ENCODE data around the gene TSPEAR.

The TSPEAR gene

GRCh38 chr21:44519346-44520325 lies 191.7 kb downstream of the TSPEAR start:
- peaks cover 4% of the 10 kb centered on the region for H3K36me3 Mint-ChIP-seq (ENCODE audit: low read depth)
- no peaks in the 10 kb centered on the region for H3K27me3 Mint-ChIP-seq (ENCODE audit: low read depth)
- no peaks in the 10 kb centered on the region for H3K9me3 Mint-ChIP-seq
- TF ChIP-seq CTCF (IDR thresholded peaks at IDR 0.05; ENCODE audit: unreplicated experiment in 3 of 3), result no peak
- peak overlapping the region in 2 of 3 experiments; percentile 39 to 42 for H3K4me3 Mint-ChIP-seq
- no peaks in the 10 kb centered on the region for H3K4me1 Mint-ChIP-seq
- H3K27ac Mint-ChIP-seq, result no peak overlapping the region

DNA sequence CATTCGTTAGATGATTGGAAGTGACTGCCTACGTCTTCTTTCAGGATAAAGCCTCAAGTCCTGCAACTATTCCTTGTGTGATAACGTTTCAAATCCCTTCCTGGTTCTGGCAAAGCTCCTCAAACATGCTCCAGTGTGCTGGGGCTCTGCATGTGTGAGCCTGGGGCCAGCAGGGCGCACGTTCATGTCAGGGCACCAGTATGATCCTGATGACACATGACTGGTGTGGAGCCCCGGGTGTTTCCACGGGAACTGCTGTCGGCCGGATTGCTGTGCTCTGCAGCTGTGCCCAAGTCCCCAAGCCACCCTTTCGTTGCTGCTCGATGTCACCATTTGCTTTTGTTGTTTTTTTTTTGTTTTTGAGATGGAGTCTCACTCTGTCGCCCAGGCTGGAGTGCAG lies 192.7 kb downstream of the TSPEAR start:
- Mint-ChIP-seq H3K4me1 (no peaks in the 10 kb centered on the region), H3K4me3 (peak overlapping the region in 2 of 3 experiments; percentile 19 to 24), H3K9me3 (no peaks in the 10 kb centered on the region), H3K36me3 (ENCODE audit: low read depth) (peaks cover 4% of the 10 kb centered on the region), H3K27ac (no peak overlapping the region), H3K27me3 (ENCODE audit: low read depth) (no peaks in the 10 kb centered on the region)
- no peak for TF ChIP-seq CTCF (IDR thresholded peaks at IDR 0.05; ENCODE audit: unreplicated experiment in 3 of 3)

- Mint-ChIP-seq H3K4me3 (peak overlapping the region; percentile 68 to 83 (median 82)), H3K27me3 (ENCODE audit: low read depth) (peaks cover 4% of the 10 kb centered on the region), H3K9me3 (no peaks in the 10 kb centered on the region), H3K4me1 (no peaks in the 10 kb centered on the region), H3K36me3 (ENCODE audit: low read depth) (peaks cover 4% of the 10 kb centered on the region), H3K27ac (peak overlapping the region in 2 of 3 experiments; percentile 20 to 46)
- no peak for TF ChIP-seq CTCF (IDR thresholded peaks at IDR 0.05; ENCODE audit: unreplicated experiment in 3 of 3)
Measured at GRCh38 chr21:44517175-44517899, 194.0 kb downstream of the TSPEAR start.

DNA sequence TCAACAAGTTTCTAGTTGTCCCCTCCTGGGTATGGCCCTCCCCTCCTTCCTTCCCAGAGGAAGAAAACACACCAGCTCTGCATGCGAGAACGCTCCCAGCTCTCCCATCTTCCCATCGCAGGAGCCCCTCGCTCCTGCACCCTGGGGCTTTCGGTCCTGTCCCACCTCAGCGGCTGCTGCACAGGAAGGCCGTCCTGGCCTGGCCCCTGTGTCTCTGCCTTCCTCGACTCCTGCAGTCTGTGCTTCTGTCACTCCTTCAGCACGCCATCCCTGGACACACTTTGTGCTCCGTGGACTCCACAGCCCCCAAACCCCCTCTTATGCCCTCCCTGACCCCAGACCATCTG lies 194.6 kb downstream of the TSPEAR start:
- peak overlapping the region in 1 of 3 experiments; percentile 20 for H3K27ac Mint-ChIP-seq
- H3K36me3 Mint-ChIP-seq (ENCODE audit: low read depth), result peaks cover 4% of the 10 kb centered on the region

DNA sequence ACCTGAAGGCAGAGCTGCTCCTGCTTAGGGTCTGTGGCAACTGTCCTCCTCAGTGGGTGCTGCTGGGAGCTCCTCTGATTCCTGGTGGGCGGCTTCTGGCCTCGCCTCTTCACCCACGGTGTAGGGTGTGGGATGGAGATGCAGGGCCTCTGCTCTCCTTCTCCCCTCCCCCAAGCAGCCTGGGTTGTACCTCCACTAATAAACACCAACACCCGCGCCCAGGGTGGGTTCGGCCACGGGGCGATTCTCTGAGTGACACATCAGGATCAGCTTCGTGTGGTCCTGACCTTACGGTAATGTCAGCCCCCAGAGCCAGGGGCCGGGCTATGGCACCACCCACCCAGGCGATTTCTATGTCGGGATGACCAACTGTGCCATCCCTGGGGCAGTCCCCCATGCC lies 195.0 kb downstream of the TSPEAR start:
- Mint-ChIP-seq H3K4me3 (no peak overlapping the region), H3K27me3 (ENCODE audit: low read depth) (peaks cover 4% of the 10 kb centered on the region), H3K27ac (no peak overlapping the region), H3K4me1 (no peaks in the 10 kb centered on the region), H3K36me3 (ENCODE audit: low read depth) (peaks cover 4% of the 10 kb centered on the region), H3K9me3 (no peaks in the 10 kb centered on the region)
- no peak for TF ChIP-seq CTCF (IDR thresholded peaks at IDR 0.05; ENCODE audit: unreplicated experiment in 3 of 3)

More for the DNA sequence above, 194.6 kb downstream of the TSPEAR start:
- TF ChIP-seq CTCF (IDR thresholded peaks at IDR 0.05; ENCODE audit: unreplicated experiment in 3 of 3), result no peak
- Mint-ChIP-seq H3K4me1 (no peaks in the 10 kb centered on the region), H3K27me3 (ENCODE audit: low read depth) (peaks cover 4% of the 10 kb centered on the region), H3K9me3 (no peaks in the 10 kb centered on the region), H3K4me3 (peak overlapping the region; percentile 68 to 83 (median 82))

Measured in nephron (organoid).